Type B pancreatic cell (in vitro differentiated cells): Measurements from ENCODE around the gene DCAKD. TPM values are rescaled to one million over a fixed set of nuclear protein-coding genes. Genes with fewer than 3 reads are reported as not detected.

Experiments
- DNase-seq: peaks from one replicate; pipeline ENCODE4 v3.0.0; 2021; ENCODE audit warnings: mixed read lengths; ENCODE audit not compliant: unreplicated experiment; ENCODE audit errors: extremely low spot score
- H3K27ac Mint-ChIP-seq: 2 replicates; pipeline ENCODE4 v1.8.0; 2021; ENCODE audit warnings: mild to moderate bottlenecking, mixed read lengths
- H3K27me3 Mint-ChIP-seq: 2 replicates; pipeline ENCODE4 v1.8.0; 2021; ENCODE audit warnings: mixed read lengths
- H3K36me3 Mint-ChIP-seq: 2 replicates; pipeline ENCODE4 v1.8.0; 2021; ENCODE audit warnings: mixed read lengths
- H3K4me1 Mint-ChIP-seq: one replicate; pipeline ENCODE4 v1.8.0; 2021; ENCODE audit warnings: mixed read lengths; ENCODE audit not compliant: unreplicated experiment
- H3K4me3 Mint-ChIP-seq: 2 replicates; pipeline ENCODE4 v1.8.0; 2021; ENCODE audit warnings: mild to moderate bottlenecking, mixed read lengths
- H3K9me3 Mint-ChIP-seq: 2 replicates; pipeline ENCODE4 v1.8.0; 2021; ENCODE audit warnings: mixed read lengths
- CTCF ChIP-seq: fragments of 200-600 bp; sonication (generic); conservative IDR thresholded peaks from 2 replicates; pipeline ENCODE4 v1.5.0; 2021; ENCODE audit warnings: antibody characterized with exemption, mild to moderate bottlenecking
- total RNA-seq: library from RNA; stranded (reverse); gene quantifications from 2 replicates; pipeline ENCODE4 v1.2.1, GENCODE V29; 2021; ENCODE audit warnings: low replicate concordance

The DCAKD gene
- total RNA-seq, 1 donor from 2014 or later, result 57.5 TPM

- TF ChIP-seq CTCF, result no peak
- no peak for DNase-seq
- no peaks in the 10 kb centered on the region for H3K9me3 Mint-ChIP-seq
- no peak overlapping the region for H3K4me3 Mint-ChIP-seq
- H3K36me3 Mint-ChIP-seq, result peaks cover 16% of the 10 kb centered on the region
- H3K27me3 Mint-ChIP-seq, result no peaks in the 10 kb centered on the region
- no peaks in the 10 kb centered on the region for H3K4me1 Mint-ChIP-seq
- no peak overlapping the region for H3K27ac Mint-ChIP-seq
Measured at GRCh38 chr17:45077643-45078042, 26.2 kb upstream of the DCAKD start.

- H3K4me1 Mint-ChIP-seq, result no peaks in the 10 kb centered on the region
- H3K27ac Mint-ChIP-seq, result peak overlapping the region; percentile 41
- H3K9me3 Mint-ChIP-seq, result no peaks in the 10 kb centered on the region
- no peaks in the 10 kb centered on the region for H3K27me3 Mint-ChIP-seq
- DNase-seq, result no peak
- peaks cover 16% of the 10 kb centered on the region for H3K36me3 Mint-ChIP-seq
- no peak for TF ChIP-seq CTCF
- H3K4me3 Mint-ChIP-seq, result no peak overlapping the region
Measured at GRCh38 chr17:45073414-45074070, 22.1 kb upstream of the DCAKD start.

GRCh38 chr17:45070809-45071208, 19.4 kb upstream of the DCAKD start:
- Mint-ChIP-seq H3K4me3 (no peak overlapping the region), H3K9me3 (no peaks in the 10 kb centered on the region), H3K27ac (no peak overlapping the region), H3K36me3 (peaks cover 16% of the 10 kb centered on the region), H3K4me1 (no peaks in the 10 kb centered on the region), H3K27me3 (no peaks in the 10 kb centered on the region)
- TF ChIP-seq CTCF, result no peak
- no peak for DNase-seq

- no peak for TF ChIP-seq CTCF
- no peak for DNase-seq
- Mint-ChIP-seq H3K4me1 (no peaks in the 10 kb centered on the region), H3K27me3 (no peaks in the 10 kb centered on the region), H3K9me3 (no peaks in the 10 kb centered on the region), H3K36me3 (peaks cover 16% of the 10 kb centered on the region), H3K27ac (no peak overlapping the region), H3K4me3 (no peak overlapping the region)
Measured at GRCh38 chr17:45070001-45070400, 18.6 kb upstream of the DCAKD start.

GRCh38 chr17:45067637-45068036, 16.2 kb upstream of the DCAKD start:
- H3K9me3 Mint-ChIP-seq, result no peaks in the 10 kb centered on the region
- H3K27me3 Mint-ChIP-seq, result no peaks in the 10 kb centered on the region
- H3K27ac Mint-ChIP-seq, result peak overlapping the region; percentile 34
- DNase-seq, result no peak
- H3K4me1 Mint-ChIP-seq, result peaks cover 4% of the 10 kb centered on the region
- H3K36me3 Mint-ChIP-seq, result peaks cover 11% of the 10 kb centered on the region
- no peak for TF ChIP-seq CTCF
- H3K4me3 Mint-ChIP-seq, result no peak overlapping the region

- peaks cover 9% of the 10 kb centered on the region for H3K4me1 Mint-ChIP-seq
- H3K9me3 Mint-ChIP-seq, result no peaks in the 10 kb centered on the region
- peak overlapping the region; percentile 100 for H3K4me3 Mint-ChIP-seq
- TF ChIP-seq CTCF, result no peak
- H3K27me3 Mint-ChIP-seq, result no peaks in the 10 kb centered on the region
- no peak overlapping the region for H3K27ac Mint-ChIP-seq
- H3K36me3 Mint-ChIP-seq, result peaks cover 4% of the 10 kb centered on the region
- no peak for DNase-seq
Measured at GRCh38 chr17:45063198-45063597, 11.8 kb upstream of the DCAKD start.
